Amniotic epithelial cell (primary cell): ENCODE measurements around the gene LHB.

Experiments
- DNase-seq: peaks from one replicate; pipeline ENCODE4 v3.0.0-alpha.2; 2010; ENCODE audit warnings: low read depth

Gene LHB

DNA sequence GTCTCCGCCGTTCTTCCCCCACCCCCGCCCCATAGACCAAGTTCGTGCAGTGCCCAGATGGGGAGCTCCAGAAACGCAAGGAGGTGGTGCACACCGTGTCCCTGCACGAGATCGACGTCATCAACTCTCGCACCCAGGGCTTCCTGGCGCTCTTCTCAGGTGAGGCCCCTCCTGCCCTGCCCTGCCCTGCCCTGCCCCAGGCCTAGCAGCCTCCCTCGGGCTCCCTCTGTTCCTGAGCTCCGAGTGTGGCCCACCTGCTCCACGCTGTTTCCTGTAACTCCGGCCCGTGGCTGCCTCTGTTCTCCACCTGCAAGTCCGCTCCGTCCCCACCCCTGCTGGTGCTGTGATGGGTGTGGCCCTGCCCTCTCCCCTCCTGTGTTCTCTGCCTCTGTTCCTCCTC lies 6.4 kb downstream of the LHB start:
- DNase-seq = no peak

- DNase-seq = no peak
These were observed 7.1 kb downstream of the LHB start for GRCh38 chr19:49009828-49010227.

GRCh38 chr19:49006905-49007304 lies 10.0 kb downstream of the LHB start:
- no peak for DNase-seq

DNA sequence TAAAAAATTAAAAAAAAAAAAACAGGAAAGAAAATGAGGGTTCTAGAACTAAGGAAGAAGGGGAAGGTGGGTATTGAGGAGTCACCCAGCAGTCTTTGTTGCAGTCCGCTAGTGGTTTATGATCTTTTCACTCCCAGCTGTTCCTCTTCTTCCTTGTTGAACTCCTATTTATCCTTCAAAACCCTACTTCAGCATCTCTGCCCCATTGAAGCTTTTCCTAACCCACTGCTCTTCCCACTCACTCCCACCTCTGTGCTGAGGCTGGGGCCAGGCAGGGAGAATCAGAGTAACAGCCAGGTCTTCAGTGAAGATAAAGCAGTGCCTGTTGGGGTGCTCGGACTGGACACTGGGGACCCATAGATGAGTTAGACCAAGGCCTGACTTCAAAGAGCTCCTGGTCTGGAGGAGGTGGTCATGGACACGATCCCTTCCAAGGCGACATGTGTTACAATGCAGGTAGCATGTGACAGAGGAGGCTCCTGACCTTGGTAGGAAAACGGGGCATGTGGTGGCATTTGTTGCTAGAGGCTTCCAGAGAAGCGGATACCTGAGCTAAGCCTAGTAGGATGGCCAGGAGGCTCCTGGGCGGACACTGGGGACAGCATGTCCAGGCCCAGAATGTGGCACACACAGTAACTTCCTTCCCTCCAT lies 11.8 kb downstream of the LHB start:
- no peak for DNase-seq

- no peak for DNase-seq
These were observed 12.8 kb downstream of the LHB start for GRCh38 chr19:49004133-49004532.

DNA sequence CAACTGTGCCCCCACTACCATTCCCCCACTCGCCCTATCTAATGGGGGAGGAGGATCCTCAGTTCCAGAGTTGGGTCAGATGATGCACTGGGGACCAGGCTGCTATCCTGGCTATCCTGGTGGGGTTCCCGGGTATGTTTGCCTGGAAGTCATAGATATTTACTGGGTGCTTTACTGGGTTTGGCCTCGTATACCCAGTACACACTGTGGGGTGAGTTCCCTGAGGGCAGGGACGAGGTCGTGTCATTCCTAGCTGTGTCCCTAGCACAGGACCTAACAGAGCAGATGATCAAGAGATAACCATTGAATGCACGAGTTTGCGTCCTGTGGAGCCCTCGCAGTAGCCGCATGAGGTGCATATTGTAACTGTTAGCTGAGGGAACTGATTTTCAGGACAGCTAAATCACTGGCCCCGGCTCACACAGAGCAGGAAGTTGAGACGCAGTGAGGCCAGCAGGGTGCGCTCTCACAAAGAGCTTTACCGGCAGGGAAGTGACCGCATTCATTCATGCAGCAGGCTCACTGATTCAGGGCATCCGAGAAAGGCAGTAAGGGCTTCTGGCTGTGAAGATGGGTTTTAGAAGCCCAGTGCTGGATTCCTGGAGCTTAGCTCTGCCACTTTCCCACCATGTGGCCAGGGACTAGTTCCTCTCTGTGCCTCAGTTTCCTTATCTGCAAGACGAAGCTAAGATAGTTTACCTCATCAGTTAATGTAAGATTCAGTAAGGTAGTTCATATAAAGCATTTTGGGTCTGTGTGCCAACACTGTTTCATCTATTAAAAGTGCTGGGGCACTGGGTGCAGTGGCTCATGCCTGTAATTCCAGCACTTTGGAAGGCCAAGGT lies 17.2 kb downstream of the LHB start:
- DNase-seq = peak; percentile 63

DNA sequence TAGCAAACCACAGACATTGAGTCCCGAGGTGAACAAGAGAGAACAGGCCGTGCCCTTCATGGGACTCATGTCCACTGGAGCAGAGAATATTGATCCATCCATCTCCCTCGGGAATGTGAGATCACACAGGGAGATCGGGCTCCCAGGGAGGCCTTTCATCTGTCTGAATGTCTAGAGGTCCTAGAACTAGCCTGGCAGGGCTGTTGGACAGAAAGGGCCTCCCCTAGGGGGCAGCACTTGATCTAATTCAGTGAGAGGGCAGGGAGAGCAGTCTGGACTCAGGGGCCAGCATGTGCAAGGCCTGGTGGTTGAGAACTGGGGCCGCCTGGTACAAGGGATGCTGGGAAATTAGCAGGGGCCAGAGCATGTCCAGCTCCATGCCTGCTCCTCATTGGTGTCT lies 18.9 kb downstream of the LHB start:
- peak; percentile 70 for DNase-seq

DNA sequence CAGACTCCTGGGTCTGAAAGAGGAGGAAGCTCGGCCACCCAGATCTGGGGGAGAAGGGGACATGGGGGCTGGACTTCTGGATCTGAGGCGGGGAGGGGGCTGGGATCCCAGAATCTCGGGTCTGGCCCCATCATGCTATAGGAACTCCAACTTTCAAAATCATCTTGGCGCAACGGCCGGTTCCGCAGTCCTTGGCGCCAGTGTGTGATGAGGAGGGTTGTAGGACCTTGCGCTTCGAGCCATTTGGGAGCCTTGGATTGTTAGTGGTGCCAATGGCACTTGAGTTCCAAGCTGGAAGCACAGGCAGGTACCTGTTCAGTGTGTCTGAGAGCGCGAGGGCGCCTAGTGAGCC lies 22.9 kb downstream of the LHB start:
- DNase-seq = no peak

DNA sequence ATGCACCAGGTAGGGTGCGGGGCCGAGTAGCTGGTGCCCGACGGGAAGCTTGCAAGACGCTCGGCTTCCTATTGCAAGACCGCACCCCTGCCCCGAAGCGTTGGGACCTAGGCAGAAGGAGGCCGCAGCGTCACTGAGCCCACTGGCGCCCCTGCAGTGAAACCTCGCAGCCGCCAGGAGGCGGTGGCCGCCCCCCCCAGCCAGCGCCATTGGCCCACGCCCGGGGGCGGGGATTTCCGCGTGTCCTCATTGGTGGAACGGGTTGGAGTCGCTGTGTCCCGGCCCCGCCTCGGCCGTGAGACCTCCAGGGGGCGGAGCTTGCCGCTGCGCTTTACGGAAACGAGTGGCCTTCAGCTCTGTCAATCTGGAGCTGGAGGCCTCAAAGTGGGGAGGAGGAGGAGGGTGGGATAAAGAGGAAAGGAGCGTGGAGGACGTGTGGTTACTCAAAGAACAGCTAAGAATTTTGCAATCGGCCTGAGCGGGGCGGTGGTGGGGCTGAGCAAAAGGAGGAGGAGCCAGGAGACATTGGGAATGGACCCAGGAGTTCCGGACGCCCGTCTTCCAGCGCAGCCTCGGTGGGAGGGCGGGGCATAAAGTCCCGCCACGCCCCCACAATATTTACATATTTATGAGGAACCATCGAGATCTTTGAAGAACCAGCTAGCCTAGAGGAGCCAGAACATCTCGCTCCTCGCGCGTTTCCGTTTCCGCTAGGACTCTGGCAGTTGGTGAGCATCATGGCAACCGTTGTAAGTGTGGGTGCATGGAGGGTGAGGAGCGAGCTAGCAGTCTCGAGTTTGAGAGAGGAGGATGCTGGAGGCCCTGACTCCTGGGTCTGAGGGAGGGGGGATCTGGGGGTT lies 23.5 kb downstream of the LHB start, which contains the start of the genes GYS1 and RUVBL2:
Gene GYS1 (minus strand): TSS at position 135 of the 860 bp plus-strand sequence. CDS start 197 bp downstream, outside the sequence.
Gene RUVBL2 (plus strand): TSS at position 713 of the 860 bp plus-strand sequence. CDS start 25 bp downstream, at position 738.
- peak; percentile 99 for DNase-seq

DNA sequence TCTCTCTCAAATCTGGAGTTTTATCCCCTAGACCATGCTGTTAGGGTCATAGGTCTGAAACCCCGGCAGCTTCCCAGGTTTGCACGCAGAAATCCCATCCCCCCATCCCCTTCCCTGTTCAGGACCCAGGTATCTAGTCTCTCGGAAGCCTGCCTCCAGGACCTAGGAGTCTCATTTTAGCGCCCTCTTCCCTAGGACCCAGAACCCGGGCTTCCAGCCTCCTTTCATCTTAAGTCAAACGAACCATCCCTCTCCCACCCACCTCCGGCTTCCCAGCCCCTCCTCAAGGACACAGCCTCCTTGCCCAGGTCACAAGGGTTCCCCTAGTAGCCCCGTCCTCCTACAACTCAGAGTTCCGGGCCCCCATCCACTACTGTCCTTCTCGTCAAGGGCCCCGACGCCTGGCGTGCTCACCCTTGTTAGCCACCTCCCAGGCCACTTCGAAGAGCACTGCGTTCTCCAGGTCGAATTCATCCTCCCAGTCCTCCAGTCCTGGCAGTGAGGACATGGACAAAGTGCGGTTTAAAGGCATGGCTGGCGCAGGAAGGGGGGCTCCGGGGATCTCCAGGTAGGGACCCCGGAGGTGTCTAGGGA lies 24.2 kb downstream of the LHB start:
- DNase-seq = no peak

DNA sequence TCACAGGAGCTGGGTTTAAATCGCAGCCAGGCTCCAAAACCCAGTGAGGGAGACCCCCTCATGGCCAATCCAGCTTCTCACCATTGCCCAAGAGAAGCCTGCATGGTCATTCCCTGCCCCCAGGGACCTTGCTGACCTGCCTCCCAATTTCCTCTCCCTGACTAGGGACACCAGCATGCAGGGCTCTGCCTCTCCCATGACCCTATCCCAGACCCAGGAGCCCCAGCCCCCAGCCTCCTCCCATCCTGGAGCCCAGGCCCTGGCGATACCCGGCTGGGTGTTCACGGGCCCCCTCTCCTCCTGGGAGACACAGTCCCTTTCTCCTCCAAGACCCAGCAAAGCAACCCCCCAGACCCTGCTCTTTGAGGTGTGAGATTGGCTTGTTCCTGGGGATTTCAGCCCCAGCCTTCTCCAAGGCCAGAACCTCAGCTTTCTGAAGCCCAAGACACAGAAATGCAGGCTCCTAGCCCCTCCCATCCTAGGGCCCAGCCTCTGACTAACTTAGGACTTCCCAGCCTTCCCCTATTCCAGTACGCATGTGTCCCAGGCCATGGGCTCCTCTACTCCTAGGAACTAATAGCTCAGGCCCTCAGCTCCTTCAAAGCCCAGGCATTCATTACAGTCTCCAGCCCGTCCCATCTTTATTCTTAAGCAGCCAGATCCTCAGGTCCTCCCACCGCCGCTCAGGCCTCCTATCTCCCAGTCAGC lies 24.9 kb downstream of the LHB start:
- peak; percentile 82 for DNase-seq

GRCh38 chr19:48991011-48991609 lies 25.8 kb downstream of the LHB start:
- DNase-seq = no peak

DNA sequence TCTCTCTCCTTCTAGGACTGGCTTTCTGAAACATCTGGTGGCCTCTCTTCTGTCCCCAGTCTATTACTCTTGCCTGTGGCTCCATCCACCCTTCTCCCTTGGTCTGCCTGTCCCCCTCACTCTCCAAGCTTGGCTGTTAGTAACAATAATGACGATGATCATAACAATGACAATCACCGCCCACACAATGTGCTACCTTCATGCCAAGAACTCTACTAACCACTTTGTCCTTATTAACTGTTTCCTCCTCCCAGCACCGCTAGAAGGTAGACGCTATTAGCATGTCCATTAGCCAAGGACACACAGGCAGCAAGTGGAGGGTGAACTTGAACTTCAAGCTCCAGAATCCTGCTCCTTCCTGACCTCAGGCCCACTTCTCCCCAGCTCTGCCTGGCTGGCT lies 26.5 kb downstream of the LHB start:
- DNase-seq = no peak

GRCh38 chr19:48989701-48990291 lies 27.1 kb downstream of the LHB start:
- DNase-seq = no peak

GRCh38 chr19:48988860-48989259 lies 28.0 kb downstream of the LHB start:
- no peak for DNase-seq

DNA sequence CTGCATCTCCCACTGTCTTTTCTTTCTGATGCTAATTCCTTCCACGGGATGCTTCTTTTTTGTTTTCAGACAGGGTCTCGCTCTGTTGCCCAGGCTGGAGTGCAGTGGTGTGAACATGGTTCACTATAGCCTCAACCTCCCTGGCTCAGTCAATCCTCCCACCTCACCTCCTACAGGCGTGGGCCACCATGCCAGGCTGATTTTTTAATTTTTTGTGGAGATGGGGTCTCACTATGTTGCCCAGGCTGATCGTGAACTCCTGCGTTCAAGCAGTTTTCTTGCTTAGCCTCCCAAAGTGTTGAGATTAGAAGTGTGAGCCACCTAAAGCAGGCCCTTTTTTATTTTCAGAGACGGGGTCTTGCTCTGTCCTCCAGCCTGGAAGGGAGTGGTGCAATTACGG lies 28.6 kb downstream of the LHB start:
- DNase-seq = no peak

GRCh38 chr19:48987323-48987722 lies 29.6 kb downstream of the LHB start:
- DNase-seq = no peak

GRCh38 chr19:48986211-48986610 lies 30.7 kb downstream of the LHB start:
- DNase-seq = no peak

DNA sequence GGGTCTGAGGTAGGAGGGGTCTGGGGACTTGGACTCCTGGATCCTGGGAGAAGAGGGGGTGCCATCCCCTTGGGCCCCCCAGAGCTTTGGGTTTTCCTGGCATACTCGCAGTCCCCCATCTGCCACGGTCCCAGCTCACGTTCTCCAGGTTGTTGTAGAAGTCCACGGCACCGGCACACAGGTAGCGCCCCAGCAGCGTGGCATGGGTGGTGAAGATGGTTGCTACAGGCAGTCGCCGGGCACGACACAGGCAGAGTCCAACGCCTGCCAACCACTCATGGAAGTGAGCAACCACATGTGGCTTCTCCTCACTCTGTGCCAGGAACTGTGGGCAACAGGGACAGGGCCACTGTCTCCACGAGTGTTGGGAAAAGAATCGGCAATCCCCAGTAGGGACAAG lies 31.2 kb downstream of the LHB start:
- no peak for DNase-seq

GRCh38 chr19:48982280-48982679 lies 34.6 kb downstream of the LHB start:
- no peak for DNase-seq

- DNase-seq = no peak
These were observed 39.8 kb downstream of the LHB start for GRCh38 chr19:48977061-48977460.
